PC-3 (cell line): ENCODE measurements around the gene RUFY2.

ENCODE experiments used
- EZH2 ChIP-seq: fragments of 300-600 bp; sonication (generic); IDR thresholded peaks from one replicate; pipeline ENCODE4 v1.6.1; 2017; ENCODE audit warnings: antibody characterized with exemption, mild to moderate bottlenecking, low read length; ENCODE audit not compliant: unreplicated experiment
- TF ChIP-seq, protein P1 (sequence below): fragments of 300-600 bp; sonication (generic); conservative IDR thresholded peaks from 2 replicates; pipeline ENCODE4 v1.5.1; 2017; ENCODE audit warnings: antibody characterized with exemption, low read depth, mild to moderate bottlenecking, low read length

DNA sequence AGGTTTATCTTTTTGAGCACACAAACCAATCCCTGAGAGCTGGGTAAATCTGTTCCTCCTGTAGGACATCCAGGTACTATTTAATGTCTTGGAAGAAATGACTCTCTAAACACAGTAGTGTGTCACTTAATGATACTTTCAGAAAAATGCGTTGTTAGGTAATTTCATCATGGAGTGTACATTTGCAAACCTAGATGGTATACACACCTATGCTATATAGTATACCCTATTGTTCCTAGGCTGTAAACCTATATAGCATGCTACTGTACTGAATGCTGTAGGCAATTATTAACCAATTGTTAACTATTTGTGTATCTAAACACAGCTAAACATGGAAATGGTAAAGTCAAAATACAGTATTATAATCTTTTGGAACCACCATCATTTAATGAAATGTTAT, 10.1 kb downstream of the RUFY2 start:
- TF ChIP-seq, protein P1, sequence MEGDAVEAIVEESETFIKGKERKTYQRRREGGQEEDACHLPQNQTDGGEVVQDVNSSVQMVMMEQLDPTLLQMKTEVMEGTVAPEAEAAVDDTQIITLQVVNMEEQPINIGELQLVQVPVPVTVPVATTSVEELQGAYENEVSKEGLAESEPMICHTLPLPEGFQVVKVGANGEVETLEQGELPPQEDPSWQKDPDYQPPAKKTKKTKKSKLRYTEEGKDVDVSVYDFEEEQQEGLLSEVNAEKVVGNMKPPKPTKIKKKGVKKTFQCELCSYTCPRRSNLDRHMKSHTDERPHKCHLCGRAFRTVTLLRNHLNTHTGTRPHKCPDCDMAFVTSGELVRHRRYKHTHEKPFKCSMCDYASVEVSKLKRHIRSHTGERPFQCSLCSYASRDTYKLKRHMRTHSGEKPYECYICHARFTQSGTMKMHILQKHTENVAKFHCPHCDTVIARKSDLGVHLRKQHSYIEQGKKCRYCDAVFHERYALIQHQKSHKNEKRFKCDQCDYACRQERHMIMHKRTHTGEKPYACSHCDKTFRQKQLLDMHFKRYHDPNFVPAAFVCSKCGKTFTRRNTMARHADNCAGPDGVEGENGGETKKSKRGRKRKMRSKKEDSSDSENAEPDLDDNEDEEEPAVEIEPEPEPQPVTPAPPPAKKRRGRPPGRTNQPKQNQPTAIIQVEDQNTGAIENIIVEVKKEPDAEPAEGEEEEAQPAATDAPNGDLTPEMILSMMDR = no peak
- TF ChIP-seq EZH2 = no peak
